HepG2 (cell line): ENCODE data around the gene PSMC5. TPM values are rescaled to one million over a fixed set of nuclear protein-coding genes. Genes with fewer than 3 reads are reported as not detected.

ENCODE experiments used
- ATAC-seq: fragments of 200-7000 bp; cut with Tn5 transposase; 3 replicates; pipeline ENCODE4 v1.9.1; 2020; ENCODE audit warnings: mild to moderate bottlenecking, moderate library complexity
- BruUV-seq: library from RNA; stranded (reverse); fragments of 400-500 nt; replicated peaks from 2 replicates; lab custom pipeline; 2021; lab: Mats Ljungman, UMichigan
- CTCF ChIA-PET: fragments of 300-600 bp; formaldehyde crosslinking; extraction: SDS; loops from one replicate; lab custom pipeline; 2021; ENCODE audit warnings: low total read pairs, inconsistent platforms, low intra/inter-chr PET ratio; lab: Yijun Ruan, JAX
- POLR2A ChIA-PET: fragments of 350-600 bp; sonication (Branson Sonifier 250); formaldehyde crosslinking; loops from one replicate; lab custom pipeline; 2020; ENCODE audit warnings: antibody characterized with exemption, inconsistent platforms; lab: Yijun Ruan, JAX
- DNase-seq: peaks from one replicate; pipeline ENCODE4 v3.0.0-alpha.2; 2015; ENCODE audit warnings: low spot score
- FAIRE-seq: peaks from 3 replicates; lab custom pipeline; 2011; peaks lifted over from hg19 to GRCh38; lab: Jason Lieb, UNC
- H2AFZ ChIP-seq: one replicate; pipeline ENCODE4 v1.6.1; 2011; ENCODE audit warnings: low read length, inconsistent platforms
- H3K27ac ChIP-seq: fragments of 300-600 bp; 3 replicates; pipeline ENCODE4 v1.8.0; 2011; ENCODE audit warnings: mixed run types, mild to moderate bottlenecking, mixed read lengths, low read length, inconsistent platforms; ENCODE audit not compliant: insufficient read depth; ENCODE audit errors: extremely low read length
- H3K27me3 ChIP-seq, 2 experiments: fragments of 200-600 bp in 1 of 2; 2 replicates in 1 of 2; 3 replicates in 1 of 2; pipeline versions ENCODE4 v1.6.0 to v1.8.0; 2011; ENCODE audit warnings: low read length in 2 of 2, mild to moderate bottlenecking in 2 of 2, moderate library complexity in 2 of 2, inconsistent platforms in 1 of 2; ENCODE audit not compliant: insufficient read depth in 2 of 2, control insufficient read depth in 1 of 2
- H3K36me3 ChIP-seq, 2 experiments: fragments of 200-600 bp in 1 of 2; replicated peaks in 1 of 2; 2 replicates in 1 of 2; 3 replicates in 1 of 2; pipeline versions ENCODE4 v1.5.1 to v1.8.0; 2011; ENCODE audit warnings: low read length in 2 of 2, inconsistent platforms in 1 of 2; ENCODE audit not compliant: insufficient read depth in 2 of 2, control insufficient read depth in 1 of 2
- H3K4me1 ChIP-seq: 2 replicates; pipeline ENCODE4 v1.5.1; 2012; ENCODE audit warnings: low read length, inconsistent platforms; ENCODE audit not compliant: insufficient read depth
- H3K4me2 ChIP-seq: 2 replicates; pipeline ENCODE4 v1.6.0; 2011; ENCODE audit warnings: low read depth, low read length, inconsistent platforms
- H3K4me3 ChIP-seq, 3 experiments: fragments of 200-600 bp in 1 of 3; sonication (generic), shearing (Covaris generic) in 1 of 3; replicated peaks in 1 of 3; 2 replicates each; pipeline ENCODE4 v1.5.1; 2011 to 2016; ENCODE audit warnings: low read length in 3 of 3, inconsistent platforms in 2 of 3, low read depth in 2 of 3, mild to moderate bottlenecking in 2 of 3, control low read depth in 1 of 3, mixed read lengths in 1 of 3; ENCODE audit not compliant: insufficient read depth in 1 of 3
- H3K79me2 ChIP-seq: one replicate; pipeline ENCODE4 v1.6.1; 2011; ENCODE audit warnings: low read length, inconsistent platforms; ENCODE audit not compliant: insufficient read depth
- H3K9ac ChIP-seq: 2 replicates; pipeline ENCODE4 v1.6.0; 2011; ENCODE audit warnings: mild to moderate bottlenecking, low read depth, low read length, inconsistent platforms; ENCODE audit not compliant: insufficient read depth
- H3K9me3 ChIP-seq: 2 replicates; pipeline ENCODE4 v1.5.1; 2012; ENCODE audit warnings: mild to moderate bottlenecking, low read length
- H4K20me1 ChIP-seq: 2 replicates; pipeline ENCODE4 v1.6.0; 2011; ENCODE audit warnings: inconsistent platforms, mild to moderate bottlenecking, low read length, moderate library complexity; ENCODE audit not compliant: insufficient read depth
- ATF7 ChIP-seq, 2 experiments: fragments of 450-650 bp in 1 of 2; sonication (generic) in 1 of 2; formaldehyde crosslinking in 1 of 2; IDR thresholded peaks; 2 replicates each; pipeline versions ENCODE4 v1.4.0 to v1.6.1; 2016 to 2020; ENCODE audit warnings: antibody characterized with exemption in 1 of 2, mild to moderate bottlenecking in 1 of 2, missing genetic modification reagents in 1 of 2
- CBX2 ChIP-seq, 2 experiments: fragments of 200-600 bp in 1 of 2; sonication (generic); formaldehyde crosslinking in 1 of 2; IDR thresholded peaks; 2 replicates each; pipeline versions ENCODE4 v1.7.0 to v1.8.1; 2018 to 2022; ENCODE audit warnings: low read depth in 2 of 2, low read length in 1 of 2, mild to moderate bottlenecking in 1 of 2, missing genetic modification reagents in 1 of 2
- PREB ChIP-seq: sonication (generic); formaldehyde crosslinking; IDR thresholded peaks from 2 replicates; pipeline ENCODE4 v1.4.0; 2020; ENCODE audit warnings: missing genetic modification reagents
- ZBTB44 ChIP-seq: sonication (generic); formaldehyde crosslinking; IDR thresholded peaks from 2 replicates; pipeline ENCODE4 v1.4.0; 2020; ENCODE audit warnings: missing genetic modification reagents
- ZHX2 ChIP-seq, 2 experiments: sonication (generic) in 1 of 2; formaldehyde crosslinking in 1 of 2; IDR thresholded peaks; 2 replicates each; pipeline versions ENCODE4 v1.6.1 to v1.9.0; 2014 to 2022; ENCODE audit warnings: antibody characterized with exemption in 1 of 2, borderline replicate concordance in 1 of 2, inconsistent platforms in 1 of 2, low read depth in 1 of 2, missing genetic modification reagents in 1 of 2
- WGBS: methylation state at CpG from one replicate; pipeline ENCODE4 v1.1.6; 2017; ENCODE audit warnings: low lambda C conversion rate; 5-methylcytosine and 5-hydroxymethylcytosine counted together
- in situ Hi-C: cut with HindIII; loops from 2 replicates; pipeline ENCODE4 v1.10.0; 2017; ENCODE audit warnings: low pct_unique_long_range_greater_than_20kb; ENCODE audit not compliant: extremely low pct_ligation_motif_present
- intact Hi-C: fragments of 100-400 bp; cut with micrococcal nuclease; formaldehyde crosslinking; loops from one replicate; pipeline ENCODE4 v1.10.0; 2022; ENCODE audit not compliant: unreplicated experiment
- polyA plus RNA-seq, 8 experiments: library from polyadenylated mRNA; depleted of rRNA in 3 of 8; stranded (reverse) in 7 of 8; unstranded in 1 of 8; fragments of >200 nt; fragmentation: Illumina TruSeq in 4 of 8; extraction: Trizol in 4 of 8; gene quantifications; 2 replicates each; pipeline versions ENCODE4 v1.2.1 to v1.2.3, GENCODE V29; 2011 to 2016; ENCODE audit warnings: low read depth in 4 of 8, missing spikeins in 1 of 8, mixed read lengths in 1 of 8; ENCODE audit not compliant: insufficient read depth in 1 of 8
- total RNA-seq, 5 experiments: library from RNA; depleted of rRNA; stranded (reverse); fragments of >200 nt; fragmentation: Illumina TruSeq; extraction: Trizol; gene quantifications; 2 replicates each; pipeline ENCODE4 v1.2.3, GENCODE V29; 2016; ENCODE audit warnings: low read depth in 1 of 5

PSMC5 gene
- total and polyA plus RNA-seq, 2 of the 13 experiments (the other 11 are each of a cell fraction or from before 2014, with no cell fraction given) = 35.3 to 128 TPM

GRCh38 chr17:63859257-63859656 is 32.0 kb downstream of the PSMC5 start:
- DNase-seq (no peak), ATAC-seq (no peak), FAIRE-seq (no peak)
- TF ChIP-seq PREB (CRISPR knock-in tag) = no peak
- no peak for TF ChIP-seq ATF7 (IDR thresholded peaks at IDR 0.05)
- TF ChIP-seq ATF7 (CRISPR knock-in tag; IDR thresholded peaks at IDR 0.05) = no peak
- TF ChIP-seq ZHX2 (IDR thresholded peaks at IDR 0.05; ENCODE audit: low read depth) = no peak
- TF ChIP-seq ZHX2 (CRISPR knock-in tag; IDR thresholded peaks at IDR 0.05; ENCODE audit: borderline replicate concordance) = no peak
- no peak for TF ChIP-seq ZBTB44 (CRISPR knock-in tag)
- TF ChIP-seq CBX2 (IDR thresholded peaks at IDR 0.05; ENCODE audit: low read depth, low read length) = no peak
- no peak for TF ChIP-seq CBX2 (CRISPR knock-in tag; IDR thresholded peaks at IDR 0.05; ENCODE audit: low read depth)
- ChIA-PET POLR2A (no interaction called here), CTCF (no interaction called here)
- Histone ChIP-seq H2AFZ (no peak overlapping the region), H3K9ac (no peak overlapping the region), H4K20me1 (no peaks in the 10 kb centered on the region), H3K9me3 (no peaks in the 10 kb centered on the region), H3K27ac (no peak overlapping the region), H3K79me2 (no peaks in the 10 kb centered on the region), H3K4me3 (no peak overlapping the region), H3K36me3 (no peaks in the 10 kb centered on the region), H3K27me3 (peaks cover 5 to 36% of the 10 kb centered on the region in 2 experiments; a peak in 3 of 5 replicates), H3K4me1 (peaks cover 23% of the 10 kb centered on the region), H3K4me2 (no peak overlapping the region)
- BruUV-seq = no TSS peak
- in situ Hi-C loops = no loop called here
- intact Hi-C loops = no loop called here
- 0% methylated on average over 1 of the region's 3 CpGs for WGBS
